Panc1 (cell line): Measurements from ENCODE around the gene PTPN1.

Experiments used
- CTCF ChIP-seq: fragments of 450-650 bp; IDR thresholded peaks from 2 replicates; pipeline ENCODE4 v1.5.1; 2017; ENCODE audit warnings: mild to moderate bottlenecking
- POLR2AphosphoS5 ChIP-seq: IDR thresholded peaks from 2 replicates; pipeline ENCODE4 v1.6.1; 2012; ENCODE audit warnings: mild to moderate bottlenecking, low read depth, low read length, moderate library complexity
- REST ChIP-seq, 2 experiments: IDR thresholded peaks; 2 replicates each; pipeline ENCODE4 v1.6.1; 2011 to 2012; ENCODE audit warnings: low read depth in 2 of 2, control low read depth in 1 of 2, low read length in 1 of 2, mild to moderate bottlenecking in 1 of 2, moderate library complexity in 1 of 2; ENCODE audit not compliant: insufficient read depth in 1 of 2
- SIN3A ChIP-seq: IDR thresholded peaks from 2 replicates; pipeline ENCODE4 v1.6.1; 2012; ENCODE audit warnings: low read depth, mild to moderate bottlenecking, low read length, moderate library complexity, borderline replicate concordance; ENCODE audit not compliant: insufficient read depth
- TCF7L2 ChIP-seq: IDR thresholded peaks from 2 replicates; pipeline ENCODE4 v1.6.1; 2011; ENCODE audit warnings: mild to moderate bottlenecking, low read depth, low read length, inconsistent platforms

GRCh38 chr20:50462093-50462690 lies 48.0 kb upstream of the PTPN1 start:
- TF ChIP-seq TCF7L2 (no peak), CTCF (no peak), POLR2AphosphoS5 (no peak), REST (IDR thresholded peaks at IDR 0.05; ENCODE audit: insufficient read depth in 1 of 2, low read depth in 2 of 2, low read length in 1 of 2) (no peak), SIN3A (no peak)
